Karpas-422 (cell line): Measurements from ENCODE around the gene TTBK1. TPM values are rescaled to one million over a fixed set of nuclear protein-coding genes. Genes with fewer than 3 reads are reported as not detected.
A peak's percentile ranks its signal among the peaks of the same experiment; 100 is the strongest.

Experiments used
- DNase-seq: peaks from one replicate; pipeline ENCODE4 v3.0.0-alpha.2; 2015
- H2AFZ ChIP-seq: fragments of 200-600 bp; sonication (generic); 2 replicates; pipeline ENCODE4 v1.6.1; 2014; ENCODE audit warnings: antibody characterized with exemption, low read length, mixed read lengths
- H3K27ac ChIP-seq: fragments of 200-600 bp; sonication (generic); 2 replicates; pipeline ENCODE4 v1.5.1; 2014; ENCODE audit warnings: mild to moderate bottlenecking, low read length, moderate library complexity
- H3K27me3 ChIP-seq: fragments of 200-600 bp; sonication (generic); 2 replicates; pipeline ENCODE4 v1.6.1; 2014; ENCODE audit warnings: low read length, mixed read lengths
- H3K36me3 ChIP-seq: fragments of 200-600 bp; sonication (generic); 2 replicates; pipeline ENCODE4 v1.6.1; 2014; ENCODE audit warnings: low read length, mixed read lengths; ENCODE audit not compliant: insufficient read depth
- H3K4me1 ChIP-seq: fragments of 200-600 bp; sonication (generic); 2 replicates; pipeline ENCODE4 v1.6.1; 2014; ENCODE audit warnings: mild to moderate bottlenecking, low read length, mixed read lengths
- H3K4me2 ChIP-seq: fragments of 200-600 bp; sonication (generic); 2 replicates; pipeline ENCODE4 v1.6.1; 2014; ENCODE audit warnings: low read length, low read depth, mild to moderate bottlenecking; ENCODE audit not compliant: poor library complexity, severe bottlenecking
- H3K4me3 ChIP-seq: fragments of 200-600 bp; sonication (generic); 2 replicates; pipeline ENCODE4 v1.5.1; 2014; ENCODE audit warnings: mild to moderate bottlenecking, antibody characterized with exemption, low read length, mixed read lengths
- H3K79me2 ChIP-seq: fragments of 200-600 bp; sonication (generic); 2 replicates; pipeline ENCODE4 v1.6.1; 2014; ENCODE audit warnings: mild to moderate bottlenecking, low read length, mixed read lengths
- H3K9ac ChIP-seq: fragments of 200-600 bp; sonication (generic); 2 replicates; pipeline ENCODE4 v1.6.0; 2014; ENCODE audit warnings: low read length
- H3K9me2 ChIP-seq: fragments of 200-600 bp; sonication (generic), shearing (Covaris generic); replicated peaks from 2 replicates; pipeline ENCODE4 v1.6.0; 2014; ENCODE audit warnings: mild to moderate bottlenecking, low read length, moderate library complexity; ENCODE audit not compliant: insufficient read depth
- H3K9me3 ChIP-seq: fragments of 300-700, 200-600 bp; sonication (generic); 2 replicates; pipeline ENCODE4 v1.6.1; 2014; ENCODE audit warnings: low read length, mixed read lengths
- H4K20me1 ChIP-seq: fragments of 200-600 bp; sonication (generic); 2 replicates; pipeline ENCODE4 v1.6.1; 2014; ENCODE audit warnings: mild to moderate bottlenecking, antibody characterized with exemption, low read length, low read depth; ENCODE audit not compliant: insufficient read depth
- total RNA-seq: library from RNA; depleted of rRNA; stranded (reverse); fragments of >200 nt; shearing (Covaris generic); gene quantifications from 2 replicates; pipeline ENCODE4 v1.2.3, GENCODE V29; 2014; ENCODE audit warnings: low replicate concordance

TTBK1 gene
- total RNA-seq, 1 experiment from 2014 or later, result 0.34 TPM

DNA sequence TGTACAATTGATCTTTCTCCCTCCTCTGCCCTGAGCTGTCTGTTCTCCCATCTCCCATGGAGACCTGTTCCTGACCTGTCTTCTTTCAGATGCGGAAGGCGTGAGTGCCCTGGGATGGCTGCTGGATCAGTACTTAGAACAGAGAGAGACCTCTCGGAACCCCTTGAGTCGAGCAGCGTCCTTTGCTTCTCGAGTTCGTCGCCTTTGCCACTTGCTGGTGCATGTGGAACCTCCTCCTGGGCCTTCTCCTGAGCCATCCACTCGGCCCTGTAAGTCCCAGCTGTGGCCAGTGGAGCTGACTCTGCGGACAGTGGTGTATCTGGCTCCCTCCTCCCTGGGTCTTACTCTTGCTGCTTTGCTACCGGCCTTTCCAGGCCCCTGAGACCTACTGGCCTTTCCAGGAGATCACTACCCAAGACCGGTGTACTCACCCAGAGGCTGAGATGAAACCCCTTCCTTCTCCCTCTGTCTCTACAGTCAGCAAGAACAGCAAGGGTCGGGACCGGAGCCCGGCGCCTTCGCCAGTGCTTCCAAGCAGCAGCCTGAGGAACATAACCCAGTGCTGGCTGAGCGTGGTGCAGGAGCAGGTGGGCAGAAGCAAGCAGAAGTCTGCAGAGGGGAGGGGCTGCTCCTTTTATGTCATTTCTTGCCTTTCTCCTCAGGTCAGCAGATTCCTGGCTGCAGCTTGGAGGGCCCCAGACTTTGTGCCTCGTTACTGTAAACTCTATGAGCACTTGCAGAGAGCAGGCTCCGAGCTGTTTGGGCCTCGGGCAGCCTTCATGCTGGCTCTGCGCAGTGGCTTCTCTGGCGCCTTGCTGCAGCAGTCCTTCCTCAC is 38.8 kb upstream of the TTBK1 start:
- no peak for DNase-seq
- Histone ChIP-seq H3K36me3 (0 out of 2 replicates have a peak, but pooled peaks cover 2% of the 10 kb centered on the region), H3K4me1 (no peaks in the 10 kb centered on the region), H3K4me3 (no peak overlapping the region), H3K27me3 (no peaks in the 10 kb centered on the region), H4K20me1 (no peaks in the 10 kb centered on the region), H2AFZ (no peak overlapping the region), H3K79me2 (no peaks in the 10 kb centered on the region), H3K27ac (no peak overlapping the region), H3K9ac (no peak overlapping the region), H3K9me3 (no peaks in the 10 kb centered on the region), H3K9me2 (no peaks in the 10 kb centered on the region), H3K4me2 (no peak overlapping the region)

DNA sequence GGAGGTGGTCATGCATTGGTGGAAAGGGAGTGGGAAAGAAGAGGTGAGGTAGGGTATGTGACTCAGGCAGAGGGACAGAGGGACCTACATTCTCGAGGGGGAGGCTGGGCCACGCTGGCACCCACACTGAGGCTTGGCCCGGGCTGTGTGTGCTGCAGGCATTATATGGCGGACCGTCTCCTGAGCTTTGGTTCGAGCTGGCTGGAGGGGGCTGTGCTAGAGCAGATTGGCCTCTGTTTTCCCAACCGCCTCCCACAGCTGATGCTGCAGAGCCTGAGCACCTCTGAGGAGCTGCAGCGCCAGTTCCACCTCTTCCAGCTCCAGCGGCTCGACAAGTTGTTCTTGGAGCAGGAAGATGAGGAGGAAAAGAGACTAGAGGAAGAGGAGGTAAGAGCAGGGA is 37.4 kb upstream of the TTBK1 start:
- H3K9me3 ChIP-seq, result no peaks in the 10 kb centered on the region
- no peak overlapping the region for H3K27ac ChIP-seq
- no peak for DNase-seq
- H3K9me2 ChIP-seq, result no peaks in the 10 kb centered on the region
- H3K36me3 ChIP-seq, result 0 out of 2 replicates have a peak, but pooled peaks cover 2% of the 10 kb centered on the region
- no peaks in the 10 kb centered on the region for H3K79me2 ChIP-seq
- H3K4me1 ChIP-seq, result no peaks in the 10 kb centered on the region
- no peak overlapping the region for H2AFZ ChIP-seq
- H3K27me3 ChIP-seq, result no peaks in the 10 kb centered on the region
- H3K9ac ChIP-seq, result no peak overlapping the region
- no peak overlapping the region for H3K4me2 ChIP-seq
- H4K20me1 ChIP-seq, result no peaks in the 10 kb centered on the region
- no peak overlapping the region for H3K4me3 ChIP-seq

DNA sequence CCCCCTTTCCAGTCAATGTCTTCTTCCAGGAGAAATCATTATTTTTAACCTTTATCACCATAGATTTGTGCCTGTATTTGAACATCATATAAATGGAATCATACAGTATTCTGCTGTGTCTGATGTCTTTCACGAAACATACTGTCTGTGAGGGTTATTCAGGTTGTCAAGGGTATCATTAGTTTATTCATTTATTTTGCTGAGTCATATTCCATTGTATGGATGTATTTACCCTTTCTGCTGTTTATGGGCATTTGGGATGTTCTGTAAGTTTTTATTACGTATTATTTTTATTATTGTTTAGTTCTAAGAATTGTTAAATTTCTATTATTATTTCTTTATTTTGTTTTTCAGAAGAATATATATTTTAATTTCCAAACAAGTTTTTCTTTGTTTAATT is 36.0 kb upstream of the TTBK1 start:
- no peak overlapping the region for H2AFZ ChIP-seq
- no peak for DNase-seq
- H3K9ac ChIP-seq, result no peak overlapping the region
- 0 out of 2 replicates have a peak, but pooled peaks cover 2% of the 10 kb centered on the region for H3K36me3 ChIP-seq
- H3K9me3 ChIP-seq, result no peaks in the 10 kb centered on the region
- no peak overlapping the region for H3K4me3 ChIP-seq
- H3K9me2 ChIP-seq, result no peaks in the 10 kb centered on the region
- no peak overlapping the region for H3K4me2 ChIP-seq
- H4K20me1 ChIP-seq, result no peaks in the 10 kb centered on the region
- no peaks in the 10 kb centered on the region for H3K79me2 ChIP-seq
- H3K27me3 ChIP-seq, result no peaks in the 10 kb centered on the region
- H3K4me1 ChIP-seq, result no peaks in the 10 kb centered on the region
- H3K27ac ChIP-seq, result 0 out of 2 replicates have a peak overlapping the region, but pooled peaks have one; percentile 15

DNA sequence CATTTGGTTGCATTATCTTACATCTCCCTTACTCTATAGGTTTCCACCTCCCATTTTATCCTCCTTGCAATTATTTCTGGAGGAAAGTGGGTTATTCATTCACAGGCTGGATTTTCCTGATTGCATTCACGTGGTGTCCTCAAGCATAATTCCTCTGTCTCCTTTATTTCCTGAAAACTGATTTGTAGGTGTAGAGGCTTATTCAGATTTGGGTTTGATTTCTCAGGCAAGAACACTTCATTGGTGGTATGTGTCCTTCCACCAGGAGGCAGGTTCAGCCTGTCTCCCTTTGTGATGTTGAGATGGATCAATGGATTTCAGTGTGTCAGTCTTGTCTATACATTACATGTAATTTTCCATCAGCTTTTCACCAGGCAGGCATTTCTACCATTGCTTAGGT is 31.3 kb upstream of the TTBK1 start:
- Histone ChIP-seq H3K9me3 (no peaks in the 10 kb centered on the region), H3K4me3 (no peak overlapping the region), H3K27ac (no peak overlapping the region), H3K27me3 (no peaks in the 10 kb centered on the region), H3K9ac (no peak overlapping the region), H3K4me1 (no peaks in the 10 kb centered on the region), H3K36me3 (peaks cover 3% of the 10 kb centered on the region; the same call in 1 of the 2 replicates), H3K79me2 (no peaks in the 10 kb centered on the region), H3K9me2 (no peaks in the 10 kb centered on the region), H4K20me1 (no peaks in the 10 kb centered on the region), H2AFZ (no peak overlapping the region), H3K4me2 (no peak overlapping the region)
- no peak for DNase-seq

DNA sequence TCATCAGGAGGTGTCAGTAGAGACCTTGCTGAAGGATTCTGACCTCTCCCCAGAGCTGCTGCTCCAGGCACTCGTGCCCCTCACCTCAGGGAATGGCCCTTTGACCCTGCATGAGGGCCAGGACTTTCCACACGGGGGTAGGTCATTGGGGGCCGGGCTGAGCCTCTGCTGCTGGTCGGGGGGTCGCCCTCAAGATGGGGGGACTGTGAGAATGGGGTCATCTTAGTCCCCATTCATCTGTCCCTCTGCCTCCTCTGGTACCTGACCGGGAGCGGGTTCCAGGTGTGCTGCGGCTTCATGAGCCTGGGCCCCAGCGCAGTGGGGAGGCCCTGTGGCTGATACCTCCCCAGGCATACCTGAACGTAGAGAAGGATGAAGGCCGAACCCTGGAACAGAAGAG is 29.9 kb upstream of the TTBK1 start:
- Histone ChIP-seq H3K9me2 (no peaks in the 10 kb centered on the region), H3K27ac (no peak overlapping the region), H2AFZ (no peak overlapping the region), H3K27me3 (no peaks in the 10 kb centered on the region), H4K20me1 (no peaks in the 10 kb centered on the region), H3K4me1 (no peaks in the 10 kb centered on the region), H3K36me3 (peaks cover 10% of the 10 kb centered on the region), H3K9me3 (no peaks in the 10 kb centered on the region), H3K79me2 (no peaks in the 10 kb centered on the region), H3K4me2 (no peak overlapping the region), H3K4me3 (no peak overlapping the region), H3K9ac (no peak overlapping the region)
- no peak for DNase-seq

DNA sequence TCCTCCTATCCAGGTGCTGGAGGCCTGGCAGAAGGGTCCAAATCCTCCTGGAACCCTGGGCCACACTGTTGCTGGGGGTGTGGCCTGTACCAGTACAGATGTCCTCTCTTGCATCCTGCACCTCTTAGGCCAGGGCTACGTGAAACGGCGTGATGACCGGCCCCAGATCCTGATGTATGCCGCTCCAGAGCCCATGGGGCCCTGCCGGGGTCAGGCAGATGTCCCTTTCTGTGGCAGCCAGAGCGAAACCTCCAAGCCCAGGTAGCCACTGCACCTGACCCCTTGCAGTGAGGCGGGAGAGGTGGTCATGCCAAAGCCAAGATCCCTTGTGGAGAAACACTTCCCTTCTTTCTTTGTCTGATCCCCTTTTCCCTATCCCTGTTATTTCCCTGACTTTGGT is 28.2 kb upstream of the TTBK1 start:
- Histone ChIP-seq H3K36me3 (peaks cover 10% of the 10 kb centered on the region), H3K79me2 (no peaks in the 10 kb centered on the region), H3K27me3 (no peaks in the 10 kb centered on the region), H3K9me2 (no peaks in the 10 kb centered on the region), H3K9ac (no peak overlapping the region), H3K4me3 (no peak overlapping the region), H3K9me3 (no peaks in the 10 kb centered on the region), H3K4me2 (no peak overlapping the region), H2AFZ (no peak overlapping the region), H3K27ac (no peak overlapping the region), H4K20me1 (no peaks in the 10 kb centered on the region), H3K4me1 (no peaks in the 10 kb centered on the region)
- DNase-seq, result no peak

DNA sequence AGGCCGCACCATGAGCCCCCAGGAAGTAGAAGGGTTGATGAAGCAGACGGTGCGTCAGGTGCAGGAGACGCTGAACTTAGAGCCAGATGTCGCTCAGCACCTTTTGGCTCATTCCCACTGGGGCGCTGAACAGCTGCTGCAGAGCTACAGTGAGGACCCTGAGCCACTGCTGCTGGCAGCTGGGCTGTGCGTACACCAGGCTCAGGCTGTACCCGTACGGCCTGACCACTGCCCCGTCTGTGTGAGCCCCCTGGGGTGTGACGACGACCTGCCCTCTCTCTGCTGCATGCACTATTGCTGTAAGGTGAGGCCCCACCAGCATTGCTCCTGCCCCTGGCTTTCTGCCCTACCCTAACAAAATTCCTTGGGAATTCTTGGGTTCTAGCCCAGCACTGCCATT is 27.1 kb upstream of the TTBK1 start:
- no peak overlapping the region for H3K9ac ChIP-seq
- peaks cover 10% of the 10 kb centered on the region for H3K36me3 ChIP-seq

DNA sequence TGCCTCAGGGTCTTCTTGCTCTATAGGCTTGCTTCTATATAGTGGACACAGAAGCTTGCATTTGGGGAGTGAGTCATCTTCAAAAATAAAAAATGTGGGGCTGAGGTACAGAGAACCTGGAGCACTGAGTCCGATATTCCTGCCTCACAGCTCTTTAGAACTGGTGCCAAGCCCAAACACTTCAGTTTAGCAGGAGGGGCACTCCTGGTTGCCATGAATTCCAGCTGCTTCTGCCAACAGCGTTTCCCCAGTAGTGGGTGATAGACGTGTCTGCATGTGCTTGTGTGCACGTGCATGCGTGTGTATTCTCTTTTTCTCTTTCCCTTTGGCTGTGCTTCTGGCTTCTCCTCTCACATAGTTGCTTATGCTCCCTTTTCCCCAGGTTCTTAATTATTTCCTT is 25.9 kb upstream of the TTBK1 start:
- DNase-seq, result no peak

More for the DNA sequence above, 27.1 kb upstream of the TTBK1 start:
- H2AFZ ChIP-seq, result no peak overlapping the region
- H3K79me2 ChIP-seq, result no peaks in the 10 kb centered on the region
- H3K27me3 ChIP-seq, result no peaks in the 10 kb centered on the region
- H3K4me3 ChIP-seq, result no peak overlapping the region
- DNase-seq, result no peak
- no peak overlapping the region for H3K4me2 ChIP-seq
- no peaks in the 10 kb centered on the region for H3K9me3 ChIP-seq
- no peaks in the 10 kb centered on the region for H3K9me2 ChIP-seq
- no peak overlapping the region for H3K27ac ChIP-seq
- no peaks in the 10 kb centered on the region for H3K4me1 ChIP-seq
- no peaks in the 10 kb centered on the region for H4K20me1 ChIP-seq

More for the DNA sequence above, 25.9 kb upstream of the TTBK1 start:
- Histone ChIP-seq H3K9me3 (no peaks in the 10 kb centered on the region), H3K4me2 (no peak overlapping the region), H2AFZ (no peak overlapping the region), H3K27ac (no peak overlapping the region), H3K36me3 (peaks cover 10% of the 10 kb centered on the region), H4K20me1 (no peaks in the 10 kb centered on the region), H3K4me3 (no peak overlapping the region), H3K9ac (no peak overlapping the region), H3K79me2 (no peaks in the 10 kb centered on the region), H3K9me2 (no peaks in the 10 kb centered on the region), H3K4me1 (no peaks in the 10 kb centered on the region), H3K27me3 (no peaks in the 10 kb centered on the region)
